ENCODE measurements around the gene ABR.

- TF ChIP-seq POLR2A (IDR thresholded peaks at IDR 0.05) = no peak
- TF ChIP-seq CTCF (IDR thresholded peaks at IDR 0.05) = no peak
- no peak for TF ChIP-seq EP300 (IDR thresholded peaks at IDR 0.05)
- TF ChIP-seq POLR2AphosphoS5 (IDR thresholded peaks at IDR 0.05) = no peak
These were observed 137.3 kb downstream of the ABR start for GRCh38 chr17:1042486-1042885.

Measured in suprapubic skin (tissue), 4 donors.